Germinal center (tissue), 1 donor: ENCODE data around the gene CDH13.

Experiments used
- DNase-seq: peaks from one replicate; pipeline ENCODE4 v3.0.0; 2012; ENCODE audit warnings: mixed read lengths, low spot score

Gene CDH13

DNA sequence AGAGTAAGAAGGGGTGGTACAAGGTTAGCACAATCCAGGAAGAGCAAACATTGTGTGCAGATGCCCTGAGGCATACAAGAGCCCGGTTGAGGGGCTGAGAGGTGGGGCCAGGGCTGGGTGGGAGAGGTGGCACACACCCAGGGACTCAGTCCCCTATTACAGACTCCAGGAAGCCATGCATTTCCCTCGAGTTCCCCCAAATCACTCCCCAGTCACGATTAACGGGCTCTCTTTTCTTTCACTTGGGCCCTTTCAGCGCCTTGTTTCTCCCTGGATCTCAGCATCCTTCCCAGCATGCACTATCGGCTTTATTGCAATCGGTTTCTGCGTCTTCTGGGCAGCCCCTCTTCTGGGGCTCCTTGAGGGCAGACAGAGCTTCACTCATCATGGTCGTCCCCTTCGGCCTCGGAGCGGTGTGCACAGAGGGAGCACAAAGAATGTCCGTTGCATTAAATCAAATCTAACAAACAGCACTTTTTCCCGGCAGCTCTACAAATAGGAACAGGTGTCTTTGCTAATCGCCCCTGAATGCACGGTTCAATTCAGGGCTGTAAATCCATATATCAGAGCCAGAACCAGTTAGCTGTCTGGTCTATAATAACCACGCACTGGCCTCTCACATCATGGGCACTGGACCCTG lies 996.4 kb downstream of the CDH13 start:
- DNase-seq = no peak

DNA sequence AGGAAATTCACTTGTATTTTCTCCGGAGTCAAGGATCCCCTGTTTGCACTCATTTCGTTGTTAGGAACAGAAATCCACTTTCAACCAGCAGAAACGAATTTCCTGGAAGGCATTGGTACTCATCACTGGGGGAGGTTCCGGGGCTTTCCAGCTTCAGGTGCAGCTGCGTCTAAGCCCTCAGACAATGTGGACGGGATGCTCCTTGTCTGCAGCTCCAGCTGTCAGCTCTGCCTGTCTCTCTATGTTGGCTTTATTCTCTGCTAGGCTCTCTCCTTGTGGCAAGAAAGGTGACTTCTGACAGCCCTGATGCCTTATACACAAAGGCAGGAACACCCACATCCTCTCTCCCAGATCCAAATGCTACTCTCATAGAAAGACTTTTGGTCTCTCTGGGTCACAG lies 997.1 kb downstream of the CDH13 start:
- no peak for DNase-seq

- no peak for DNase-seq
Measured at GRCh38 chr16:83624429-83625120, 997.8 kb downstream of the CDH13 start.

- no peak for DNase-seq
Measured at GRCh38 chr16:83626204-83626603, 999.4 kb downstream of the CDH13 start.

- no peak for DNase-seq
Measured at GRCh38 chr16:83626676-83627075, 999.9 kb downstream of the CDH13 start.

- DNase-seq = no peak
Measured at GRCh38 chr16:83627996-83628395, 1001.2 kb downstream of the CDH13 start.

DNA sequence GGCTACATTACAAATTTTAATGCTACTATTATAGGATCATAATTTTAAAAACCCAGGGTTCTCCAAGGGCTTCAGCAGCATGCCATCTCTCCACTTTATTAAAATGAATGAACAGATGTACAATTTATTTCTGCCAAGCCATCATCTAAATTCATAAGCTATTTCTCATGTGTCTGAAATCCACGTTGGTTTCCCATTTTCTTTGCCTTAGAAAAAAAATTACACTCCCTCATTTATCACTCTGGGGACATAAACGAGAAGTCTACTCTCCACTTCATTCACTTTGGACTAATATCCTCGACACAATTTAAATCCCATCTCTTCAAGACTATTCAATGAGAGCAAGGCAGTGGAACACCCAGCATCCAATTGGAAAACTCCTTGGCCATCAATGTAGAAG lies 1002.7 kb downstream of the CDH13 start:
- DNase-seq = no peak

DNA sequence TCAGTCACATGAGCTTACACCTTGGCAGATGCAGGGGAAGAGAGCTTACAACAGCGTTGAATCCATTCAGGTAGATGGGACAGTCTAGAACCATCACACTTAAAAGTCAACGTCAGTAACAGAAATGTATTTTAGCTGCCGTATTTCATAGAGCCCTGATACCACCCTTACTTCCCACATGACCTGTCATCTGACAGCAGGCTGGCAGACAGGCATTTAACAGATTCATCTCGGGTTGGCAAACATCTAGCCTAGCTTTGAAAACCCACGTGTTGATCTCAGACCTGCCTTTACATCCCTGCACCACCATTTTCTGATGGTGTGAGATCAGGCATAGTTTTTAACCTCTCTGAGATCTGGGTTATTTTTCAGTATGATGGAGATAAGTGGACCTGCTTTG lies 1003.1 kb downstream of the CDH13 start:
- DNase-seq = no peak

- DNase-seq = no peak
Measured at GRCh38 chr16:83630979-83631378, 1004.2 kb downstream of the CDH13 start.

- no peak for DNase-seq
Measured at GRCh38 chr16:83633286-83633685, 1006.5 kb downstream of the CDH13 start.

GRCh38 chr16:83648347-83648746 lies 1021.6 kb downstream of the CDH13 start:
- DNase-seq = no peak

DNA sequence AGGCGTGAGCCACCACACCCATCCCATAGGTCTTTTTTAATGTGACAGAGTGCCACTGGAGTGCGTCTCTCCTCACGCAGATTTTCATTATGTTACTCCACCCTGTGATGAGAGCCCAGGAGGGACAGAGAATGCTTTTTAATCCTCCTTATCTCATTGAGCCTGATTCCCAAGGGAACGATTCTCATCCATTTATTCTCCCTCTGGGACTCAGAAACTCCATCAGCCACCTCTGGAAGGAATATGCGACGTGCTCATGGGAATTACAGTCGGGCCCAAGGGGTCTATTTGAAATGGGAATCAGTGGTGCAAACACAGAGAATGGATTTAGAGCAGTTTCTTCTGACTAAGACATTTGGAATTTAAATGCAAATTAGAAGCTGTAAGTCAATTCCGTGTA lies 1025.1 kb downstream of the CDH13 start:
- no peak for DNase-seq

DNA sequence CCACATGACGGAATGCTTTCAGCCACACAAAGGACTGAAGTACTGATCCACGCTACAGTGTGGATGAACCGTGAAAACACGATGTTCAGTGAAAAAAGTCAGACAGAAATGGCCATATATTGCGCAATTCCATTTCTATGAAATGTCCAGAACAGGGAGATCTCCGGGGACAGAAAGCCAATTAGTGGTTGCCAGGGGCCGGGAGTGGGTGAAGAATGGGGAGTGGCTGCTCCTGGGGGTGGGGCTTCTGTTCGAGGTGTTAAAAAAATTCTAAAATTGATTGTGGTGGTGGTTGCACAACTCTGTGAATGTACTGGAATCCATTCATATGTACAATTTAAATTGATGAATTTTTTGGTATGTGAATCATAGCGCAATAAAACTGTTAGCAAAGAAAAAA lies 1026.2 kb downstream of the CDH13 start:
- no peak for DNase-seq

GRCh38 chr16:83653785-83654184 lies 1027.0 kb downstream of the CDH13 start:
- DNase-seq = no peak

GRCh38 chr16:83660282-83660681 lies 1033.5 kb downstream of the CDH13 start:
- DNase-seq = no peak

- no peak for DNase-seq
Measured at GRCh38 chr16:83661656-83662055, 1034.9 kb downstream of the CDH13 start.

DNA sequence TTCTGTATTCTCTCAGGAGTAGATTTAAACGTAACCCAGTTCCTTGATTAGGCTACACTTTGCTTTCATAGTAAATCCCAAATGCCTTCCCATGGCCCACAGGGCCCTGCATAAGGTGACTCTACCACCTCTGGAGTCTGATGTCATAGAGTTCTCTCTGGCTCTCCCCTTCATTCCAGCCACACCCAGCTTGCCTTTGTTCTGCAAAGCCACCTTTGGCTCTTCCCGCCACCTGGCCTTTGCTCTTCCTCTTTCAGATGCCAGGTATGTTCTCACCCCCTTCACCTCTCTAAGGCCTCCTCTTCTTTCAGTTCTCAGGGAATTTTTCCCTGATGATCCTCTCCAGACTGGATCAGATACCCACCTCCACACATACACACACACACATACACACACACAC lies 1039.7 kb downstream of the CDH13 start:
- DNase-seq = no peak

GRCh38 chr16:83669456-83669855 lies 1042.7 kb downstream of the CDH13 start:
- DNase-seq = no peak

DNA sequence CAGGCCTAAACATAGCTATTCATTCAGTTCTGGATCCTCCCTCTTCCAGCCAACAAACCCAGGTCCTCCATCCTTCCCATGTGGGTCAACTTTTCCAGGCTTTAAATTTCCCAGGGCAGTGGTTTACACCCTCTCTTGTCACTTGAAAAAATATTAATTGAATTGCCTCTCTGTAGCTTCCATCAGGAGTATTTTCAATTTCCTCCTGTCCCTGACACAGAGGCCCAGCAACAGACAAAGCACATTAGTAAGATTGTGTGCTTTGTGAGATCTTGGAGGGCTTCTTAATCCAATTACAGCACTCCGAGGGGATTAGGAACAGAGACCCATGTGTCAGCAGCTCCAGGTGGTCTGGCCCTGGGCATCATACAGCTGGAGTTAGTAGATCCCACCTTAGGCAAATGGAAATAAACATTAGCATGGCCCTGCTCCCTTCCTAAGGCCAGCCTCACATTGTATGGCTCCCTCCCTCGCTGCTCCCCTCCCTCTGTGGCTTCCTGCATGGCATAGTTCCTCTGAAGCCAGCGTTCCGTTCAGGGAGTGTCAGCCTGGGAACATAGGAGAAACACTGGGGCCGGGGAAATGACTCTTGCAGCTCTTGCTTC lies 1048.3 kb downstream of the CDH13 start:
- DNase-seq = no peak

DNA sequence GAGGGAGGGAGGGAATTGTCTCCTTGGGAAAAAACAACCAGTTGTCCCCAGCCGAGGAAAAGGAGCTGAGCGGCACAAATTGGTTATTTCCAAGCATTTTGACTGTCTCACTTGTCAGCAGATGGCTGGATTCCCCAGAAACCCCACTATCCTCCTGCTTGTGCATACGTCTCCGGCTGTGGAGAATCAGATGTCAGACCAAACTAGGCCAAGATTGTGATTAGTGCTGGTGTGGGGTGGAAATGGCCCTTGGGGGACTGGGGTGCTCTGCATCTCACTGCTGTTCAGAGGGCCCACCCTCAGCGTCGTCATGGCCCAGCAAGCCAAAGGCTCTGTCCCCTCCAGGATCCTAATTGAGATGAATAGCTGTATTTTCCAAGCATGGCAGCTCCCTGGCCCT lies 1049.3 kb downstream of the CDH13 start:
- no peak for DNase-seq

DNA sequence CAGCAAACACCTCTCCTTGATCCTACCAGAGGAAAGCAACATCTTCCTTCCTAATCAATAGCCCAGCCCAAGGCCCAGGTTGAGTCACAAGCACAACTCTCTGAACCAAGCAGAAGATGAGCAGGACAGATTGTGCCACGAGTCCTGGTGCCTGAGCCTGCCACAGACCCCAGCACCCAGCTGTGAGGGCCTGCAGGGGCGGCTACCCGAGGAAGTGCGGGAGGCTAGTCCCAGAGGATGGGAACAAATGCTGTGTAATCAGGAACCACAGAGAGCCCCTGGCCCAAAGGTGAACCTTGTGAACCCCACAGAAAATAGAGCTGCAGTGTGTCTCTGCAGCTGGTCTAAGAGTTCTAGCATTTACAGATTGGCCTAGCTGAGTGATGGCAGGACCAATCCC lies 1054.2 kb downstream of the CDH13 start:
- no peak for DNase-seq

DNA sequence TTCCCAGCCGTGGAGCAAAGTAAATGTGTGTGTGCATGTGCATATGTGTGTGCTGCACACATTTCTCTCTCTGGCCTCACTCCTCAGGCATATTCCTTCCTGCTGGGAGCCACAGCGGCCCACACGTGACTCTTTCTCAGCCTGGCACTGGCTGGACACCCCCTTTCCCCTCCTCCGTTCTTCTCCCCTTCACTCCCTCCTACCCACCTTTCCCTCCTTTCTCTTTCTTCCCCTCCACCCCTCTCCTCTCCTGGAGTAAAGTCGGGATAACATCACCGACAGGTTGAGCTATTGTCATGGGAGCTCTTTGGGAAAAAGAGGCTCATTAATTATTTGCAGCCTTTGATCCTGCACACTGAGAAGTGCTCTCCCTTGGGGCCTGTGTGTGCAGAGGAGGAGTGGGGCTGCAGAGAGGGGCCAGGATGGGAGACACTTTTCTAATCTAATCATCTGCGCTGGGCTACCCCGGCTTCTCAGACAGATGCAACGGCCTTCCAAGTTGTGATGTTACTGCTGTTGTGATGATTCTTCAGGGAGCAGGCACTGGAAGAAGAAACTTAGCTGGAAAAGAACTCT lies 1054.7 kb downstream of the CDH13 start:
- no peak for DNase-seq

GRCh38 chr16:83682116-83682867 lies 1055.5 kb downstream of the CDH13 start:
- no peak for DNase-seq
